BJ (cell line): ENCODE data around the gene SMARCC2. TPM values are rescaled to one million over a fixed set of nuclear protein-coding genes. Genes with fewer than 3 reads are reported as not detected.
"Not testable (repeated sequence)": the region's sequence is repeated elsewhere in the genome, so short reads cannot be mapped to it uniquely, and the experiment has no call there.

Experiments
- CTCF ChIA-PET: fragments of 350-600 bp; formaldehyde crosslinking; extraction: SDS; loops from one replicate; lab custom pipeline; 2021; ENCODE audit warnings: antibody characterized with exemption, inconsistent platforms; lab: Yijun Ruan, JAX
- POLR2A ChIA-PET: fragments of 300-600 bp; sonication (Branson Sonifier 250); formaldehyde crosslinking; extraction: SDS; loops from one replicate; lab custom pipeline; 2021; ENCODE audit warnings: antibody characterized with exemption; lab: Charles Lee
- DNase-seq: peaks from one replicate; pipeline ENCODE4 v3.0.0-alpha.2; 2011; ENCODE audit warnings: low read depth
- H3K27me3 ChIP-seq: 2 replicates; pipeline ENCODE4 v1.6.0; 2011; ENCODE audit warnings: low read length; ENCODE audit not compliant: control insufficient read depth, insufficient read depth
- H3K36me3 ChIP-seq: 2 replicates; pipeline ENCODE4 v1.5.1; 2011; ENCODE audit warnings: low read length; ENCODE audit not compliant: control insufficient read depth, insufficient read depth
- H3K4me3 ChIP-seq: 2 replicates; pipeline ENCODE4 v1.5.1; 2011; ENCODE audit warnings: low read depth, mild to moderate bottlenecking, control low read depth, low read length
- polyA plus RNA-seq: library from polyadenylated mRNA; depleted of rRNA; stranded (reverse); fragments of >200 nt; gene quantifications from 2 replicates; pipeline ENCODE4 v1.2.3, GENCODE V29; 2011
- TF ChIP-seq, protein P1 (sequence below): IDR thresholded peaks from 2 replicates; pipeline ENCODE4 v1.5.1; 2011; ENCODE audit warnings: low read depth, mild to moderate bottlenecking, control low read depth, inconsistent platforms, low read length, moderate library complexity; ENCODE audit not compliant: insufficient read depth

Gene SMARCC2
- polyA plus RNA-seq, 1 experiment, result 60.7 TPM

DNA sequence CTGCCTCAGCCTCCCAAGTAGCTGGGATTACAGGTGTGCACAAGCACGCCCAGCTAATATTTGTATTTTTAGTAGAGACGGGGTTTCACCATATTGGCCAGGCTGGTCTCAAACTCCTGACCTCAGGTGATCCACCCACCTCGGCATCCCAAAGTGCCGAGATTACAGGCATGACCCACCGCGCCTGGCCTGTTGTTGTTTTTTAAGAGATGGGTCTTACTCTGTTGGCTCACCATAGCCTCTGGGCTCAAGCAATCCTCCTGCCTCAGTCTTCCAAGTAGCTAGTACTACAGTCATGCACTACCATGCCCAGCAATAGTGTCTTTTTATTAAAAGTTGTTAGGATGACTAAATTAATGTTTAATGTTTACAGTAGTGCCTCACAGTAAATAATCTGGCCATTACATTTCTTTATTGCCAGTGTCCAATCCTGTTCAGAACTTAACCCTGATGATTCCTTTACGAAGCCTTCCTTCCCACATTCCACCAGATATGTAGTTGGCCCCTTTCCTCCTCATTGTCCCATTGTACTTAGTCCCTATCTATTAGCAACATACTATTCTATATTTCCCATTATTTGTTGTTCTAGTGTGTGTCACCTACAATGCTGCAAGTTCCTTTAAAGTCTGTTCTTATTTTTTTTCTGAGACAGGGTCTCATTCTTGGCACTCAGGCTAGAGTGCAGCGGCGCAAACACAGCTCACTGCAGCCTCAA is 8.8 kb upstream of the SMARCC2 start:
- ChIA-PET POLR2A (no interaction called here), CTCF (interaction anchor here (1.0 to 4.6 kb wide), 5 partner anchors 10 to 78 kb away, joined by 3 to 26 read pairs (median 7); partner anchors contain the start of genes ANKRD52 and RNF41)
- H3K4me3 ChIP-seq, result no peak overlapping the region
- TF ChIP-seq, protein P1, sequence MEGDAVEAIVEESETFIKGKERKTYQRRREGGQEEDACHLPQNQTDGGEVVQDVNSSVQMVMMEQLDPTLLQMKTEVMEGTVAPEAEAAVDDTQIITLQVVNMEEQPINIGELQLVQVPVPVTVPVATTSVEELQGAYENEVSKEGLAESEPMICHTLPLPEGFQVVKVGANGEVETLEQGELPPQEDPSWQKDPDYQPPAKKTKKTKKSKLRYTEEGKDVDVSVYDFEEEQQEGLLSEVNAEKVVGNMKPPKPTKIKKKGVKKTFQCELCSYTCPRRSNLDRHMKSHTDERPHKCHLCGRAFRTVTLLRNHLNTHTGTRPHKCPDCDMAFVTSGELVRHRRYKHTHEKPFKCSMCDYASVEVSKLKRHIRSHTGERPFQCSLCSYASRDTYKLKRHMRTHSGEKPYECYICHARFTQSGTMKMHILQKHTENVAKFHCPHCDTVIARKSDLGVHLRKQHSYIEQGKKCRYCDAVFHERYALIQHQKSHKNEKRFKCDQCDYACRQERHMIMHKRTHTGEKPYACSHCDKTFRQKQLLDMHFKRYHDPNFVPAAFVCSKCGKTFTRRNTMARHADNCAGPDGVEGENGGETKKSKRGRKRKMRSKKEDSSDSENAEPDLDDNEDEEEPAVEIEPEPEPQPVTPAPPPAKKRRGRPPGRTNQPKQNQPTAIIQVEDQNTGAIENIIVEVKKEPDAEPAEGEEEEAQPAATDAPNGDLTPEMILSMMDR, result no peak
- DNase-seq, result no peak
- H3K36me3 ChIP-seq, result no peaks in the 10 kb centered on the region
- no peaks in the 10 kb centered on the region for H3K27me3 ChIP-seq

DNA sequence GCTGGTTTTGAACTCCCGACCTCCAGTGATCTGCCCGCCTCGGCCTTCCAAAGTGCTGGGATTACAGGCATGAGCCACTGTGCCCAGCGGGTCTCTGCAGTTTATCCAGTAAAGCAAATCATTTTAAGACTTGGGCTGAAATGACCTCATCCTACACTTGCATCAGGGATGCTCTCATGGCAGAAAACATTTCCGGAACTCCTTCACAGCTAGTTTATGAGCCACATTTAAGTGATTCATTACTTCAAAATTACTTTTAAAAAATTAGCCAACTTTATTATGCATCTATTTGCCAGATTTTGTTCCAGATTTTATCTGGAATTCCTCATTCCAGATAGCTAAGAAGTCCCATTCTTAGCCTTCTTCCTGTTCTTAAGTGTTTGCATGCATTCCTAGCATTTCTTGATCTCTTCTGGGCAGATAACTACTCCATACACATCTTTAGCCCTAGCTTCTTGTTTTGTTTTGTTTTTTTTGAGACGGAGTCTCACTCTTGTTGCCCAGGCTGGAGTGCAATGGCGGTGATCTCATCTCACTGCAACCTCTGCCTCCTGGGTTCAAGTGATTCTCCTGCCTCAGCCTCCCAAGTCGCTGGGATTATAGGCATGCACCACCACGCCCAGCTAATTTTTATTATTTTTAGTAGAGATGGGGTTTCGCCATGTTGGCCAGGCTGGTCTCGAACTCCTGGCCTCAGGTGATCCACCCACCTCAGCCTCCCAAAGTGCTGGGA is 7.7 kb upstream of the SMARCC2 start:
- H3K36me3 ChIP-seq, H3K27me3 ChIP-seq, H3K4me3 ChIP-seq: not testable (repeated sequence)
- POLR2A ChIA-PET, result interaction anchor here (0.6 to 1.5 kb wide), 2 partner anchors 24 to 162 kb away, joined by 3 to 25 read pairs; partner anchors contain the start of gene RNF41
- DNase-seq, result peak; percentile 100
- CTCF ChIA-PET, result interaction anchor here (1.0 to 9.8 kb wide), 7 partner anchors 11 to 77 kb away, joined by 3 to 132 read pairs (median 7); partner anchors contain the start of genes ANKRD52 and RNF41

GRCh38 chr12:56193025-56193578 is 3.8 kb upstream of the SMARCC2 start:
- TF ChIP-seq, protein P1, result peak; percentile 76

GRCh38 chr12:56192582-56192981 is 3.3 kb upstream of the SMARCC2 start:
- CTCF ChIA-PET, result interaction anchor here (0.9 to 9.8 kb wide), 9 partner anchors 14 to 167 kb away, joined by 3 to 134 read pairs (median 6); partner anchors contain the start of genes ANKRD52, RNF41, STAT2 and ZC3H10
- POLR2A ChIA-PET, result no interaction called here
- no peak overlapping the region for H3K4me3 ChIP-seq

More at GRCh38 chr12:56193025-56193578, 3.8 kb upstream of the SMARCC2 start:
- ChIA-PET CTCF (interaction anchor here (0.6 to 9.8 kb wide), 10 partner anchors 13 to 265 kb away, joined by 3 to 134 read pairs (median 6); partner anchors contain the start of genes ANKRD52, RNF41, STAT2 and ZC3H10), POLR2A (no interaction called here)
- DNase-seq, result no peak
- no peaks in the 10 kb centered on the region for H3K27me3 ChIP-seq
- H3K4me3 ChIP-seq, result no peak overlapping the region
- no peaks in the 10 kb centered on the region for H3K36me3 ChIP-seq

DNA sequence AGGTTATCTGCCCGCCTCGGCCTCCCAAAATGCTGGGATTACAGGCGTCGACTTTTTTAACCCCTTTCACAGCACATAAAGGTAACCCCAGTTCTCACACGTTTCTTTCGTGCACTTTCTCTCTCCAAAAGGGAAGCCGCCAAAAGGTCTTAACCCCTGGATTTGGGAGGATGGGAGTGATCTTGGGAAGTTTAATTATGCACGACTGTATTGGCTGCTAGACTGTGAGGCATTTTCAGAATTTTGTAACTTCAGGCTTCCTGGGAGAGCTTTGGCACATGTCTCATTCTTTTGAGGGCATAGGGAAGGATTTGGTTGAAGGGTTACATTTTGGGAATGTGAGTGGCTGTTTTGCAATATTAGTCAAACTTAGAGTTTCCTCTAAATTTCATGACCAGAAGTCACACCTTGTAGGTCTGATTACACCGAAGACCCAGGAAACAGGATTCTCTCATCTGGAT is 1.4 kb upstream of the SMARCC2 start:
- DNase-seq, result no peak
- ChIA-PET POLR2A (no interaction called here), CTCF (interaction anchor here (1.2 to 9.8 kb wide), 10 partner anchors 15 to 79 kb away, joined by 3 to 134 read pairs (median 18); partner anchors contain the start of genes ANKRD52, MYL6, RNF41 and ZC3H10)
- Histone ChIP-seq H3K36me3 (no peaks in the 10 kb centered on the region), H3K4me3 (no peak overlapping the region), H3K27me3 (no peaks in the 10 kb centered on the region)
- TF ChIP-seq, protein P1, result no peak

More at GRCh38 chr12:56192582-56192981, 3.3 kb upstream of the SMARCC2 start:
- TF ChIP-seq, protein P1, result no peak
- Histone ChIP-seq H3K27me3 (no peaks in the 10 kb centered on the region), H3K36me3 (no peaks in the 10 kb centered on the region)
- DNase-seq, result no peak
